Measurements from ENCODE around the gene LMAN1L.

DNA sequence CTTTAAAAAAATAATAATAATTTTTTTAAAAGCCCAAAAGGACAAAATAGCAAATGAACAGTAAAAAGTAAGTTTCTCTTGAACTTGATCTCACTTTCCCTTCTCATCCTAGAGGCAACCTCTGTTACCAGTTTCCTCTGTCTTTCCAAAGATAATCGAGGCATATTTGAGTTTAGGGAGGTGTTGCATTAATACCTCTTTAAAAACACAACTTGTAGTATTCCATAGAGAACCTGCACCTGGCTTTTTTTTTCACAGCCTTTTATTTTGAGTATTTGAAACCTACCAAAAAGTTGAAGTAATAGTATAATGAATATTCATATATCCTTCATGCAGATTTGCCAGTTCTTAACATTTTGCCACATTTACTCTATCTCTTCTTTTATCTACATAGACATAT is 21.6 kb upstream of the LMAN1L start:
- TF ChIP-seq, protein P1, sequence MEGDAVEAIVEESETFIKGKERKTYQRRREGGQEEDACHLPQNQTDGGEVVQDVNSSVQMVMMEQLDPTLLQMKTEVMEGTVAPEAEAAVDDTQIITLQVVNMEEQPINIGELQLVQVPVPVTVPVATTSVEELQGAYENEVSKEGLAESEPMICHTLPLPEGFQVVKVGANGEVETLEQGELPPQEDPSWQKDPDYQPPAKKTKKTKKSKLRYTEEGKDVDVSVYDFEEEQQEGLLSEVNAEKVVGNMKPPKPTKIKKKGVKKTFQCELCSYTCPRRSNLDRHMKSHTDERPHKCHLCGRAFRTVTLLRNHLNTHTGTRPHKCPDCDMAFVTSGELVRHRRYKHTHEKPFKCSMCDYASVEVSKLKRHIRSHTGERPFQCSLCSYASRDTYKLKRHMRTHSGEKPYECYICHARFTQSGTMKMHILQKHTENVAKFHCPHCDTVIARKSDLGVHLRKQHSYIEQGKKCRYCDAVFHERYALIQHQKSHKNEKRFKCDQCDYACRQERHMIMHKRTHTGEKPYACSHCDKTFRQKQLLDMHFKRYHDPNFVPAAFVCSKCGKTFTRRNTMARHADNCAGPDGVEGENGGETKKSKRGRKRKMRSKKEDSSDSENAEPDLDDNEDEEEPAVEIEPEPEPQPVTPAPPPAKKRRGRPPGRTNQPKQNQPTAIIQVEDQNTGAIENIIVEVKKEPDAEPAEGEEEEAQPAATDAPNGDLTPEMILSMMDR (IDR thresholded peaks at IDR 0.05; ENCODE audit: poor library complexity) = no peak
- TF ChIP-seq EZH2phosphoT487 (IDR thresholded peaks at IDR 0.05; ENCODE audit: low read depth, severe bottlenecking, unreplicated experiment) (no peak), EZH2 (IDR thresholded peaks at IDR 0.05; ENCODE audit: borderline replicate concordance) (no peak)
